Astrocyte (in vitro differentiated cells and primary cell): ENCODE results near the gene CPED1. TPM values are rescaled to one million over a fixed set of nuclear protein-coding genes. Genes with fewer than 3 reads are reported as not detected.

Experiments
- DNase-seq: peaks from one replicate; pipeline ENCODE4 v3.0.0-alpha.2; 2010; ENCODE audit warnings: low read depth
- FAIRE-seq: peaks from 2 replicates; lab custom pipeline; 2011; peaks lifted over from hg19 to GRCh38; lab: Jason Lieb, UNC
- H2AFZ ChIP-seq: 2 replicates; pipeline ENCODE4 v1.6.0; 2012; ENCODE audit warnings: low read depth, low read length, inconsistent platforms
- H3K27ac ChIP-seq: 2 replicates; pipeline ENCODE4 v1.5.1; 2011; ENCODE audit warnings: low read depth, low read length, inconsistent platforms
- H3K27me3 ChIP-seq: 2 replicates; pipeline ENCODE4 v1.6.0; 2011; ENCODE audit warnings: low read length, inconsistent platforms; ENCODE audit not compliant: insufficient read depth
- H3K36me3 ChIP-seq: 2 replicates; pipeline ENCODE4 v1.5.1; 2011; ENCODE audit warnings: low read length, inconsistent platforms; ENCODE audit not compliant: insufficient read depth
- H3K4me1 ChIP-seq: 2 replicates; pipeline ENCODE4 v1.5.1; 2011; ENCODE audit warnings: low read length, inconsistent platforms; ENCODE audit not compliant: insufficient read depth
- H3K4me2 ChIP-seq: 2 replicates; pipeline ENCODE4 v1.6.0; 2012; ENCODE audit warnings: low read length, inconsistent platforms
- H3K4me3 ChIP-seq: 2 replicates; pipeline ENCODE4 v1.5.1; 2011; ENCODE audit warnings: low read depth, mild to moderate bottlenecking, low read length, inconsistent platforms; ENCODE audit not compliant: insufficient read depth
- H3K79me2 ChIP-seq: 2 replicates; pipeline ENCODE4 v1.6.0; 2012; ENCODE audit warnings: mild to moderate bottlenecking, low read length, inconsistent platforms; ENCODE audit not compliant: insufficient read depth
- H3K9ac ChIP-seq: 2 replicates; pipeline ENCODE4 v1.6.0; 2012; ENCODE audit warnings: mild to moderate bottlenecking, low read length, inconsistent platforms
- H3K9me3 ChIP-seq: 2 replicates; pipeline ENCODE4 v1.5.1; 2012; ENCODE audit warnings: low read depth, mild to moderate bottlenecking, low read length, inconsistent platforms; ENCODE audit not compliant: insufficient read depth
- H4K20me1 ChIP-seq: 2 replicates; pipeline ENCODE4 v1.6.0; 2012; ENCODE audit warnings: low read length, inconsistent platforms; ENCODE audit not compliant: insufficient read depth
- H3K27ac Mint-ChIP-seq: one replicate; pipeline ENCODE4 v1.8.0; 2021; ENCODE audit warnings: mild to moderate bottlenecking, mixed read lengths; ENCODE audit not compliant: unreplicated experiment
- H3K27me3 Mint-ChIP-seq: one replicate; pipeline ENCODE4 v1.8.0; 2021; ENCODE audit warnings: low read depth, mixed read lengths; ENCODE audit not compliant: unreplicated experiment
- H3K36me3 Mint-ChIP-seq: one replicate; pipeline ENCODE4 v1.8.0; 2021; ENCODE audit warnings: low read depth, mixed read lengths; ENCODE audit not compliant: unreplicated experiment
- H3K4me1 Mint-ChIP-seq: one replicate; pipeline ENCODE4 v1.8.0; 2021; ENCODE audit warnings: low read depth, mixed read lengths; ENCODE audit not compliant: unreplicated experiment
- H3K4me3 Mint-ChIP-seq: one replicate; pipeline ENCODE4 v1.8.0; 2021; ENCODE audit warnings: mild to moderate bottlenecking, moderate library complexity, mixed read lengths; ENCODE audit not compliant: unreplicated experiment
- H3K9me3 Mint-ChIP-seq: one replicate; pipeline ENCODE4 v1.8.0; 2021; ENCODE audit warnings: mild to moderate bottlenecking, mixed read lengths; ENCODE audit not compliant: unreplicated experiment
- EZH2 ChIP-seq: IDR thresholded peaks from 2 replicates; pipeline ENCODE4 v1.6.1; 2012; ENCODE audit warnings: mild to moderate bottlenecking, low read length, inconsistent platforms; ENCODE audit not compliant: insufficient read depth
- total RNA-seq: library from RNA; stranded (reverse); gene quantifications from 2 replicates; pipeline ENCODE4 v1.2.1, GENCODE V29; 2021
- TF ChIP-seq, protein P1 (sequence below): IDR thresholded peaks from 2 replicates; pipeline ENCODE4 v1.5.1; 2011; ENCODE audit warnings: low read depth, mild to moderate bottlenecking, inconsistent platforms, low read length, moderate library complexity; ENCODE audit not compliant: insufficient read depth

The CPED1 gene
- total RNA-seq, 1 donor from 2014 or later: 6.1 TPM

DNA sequence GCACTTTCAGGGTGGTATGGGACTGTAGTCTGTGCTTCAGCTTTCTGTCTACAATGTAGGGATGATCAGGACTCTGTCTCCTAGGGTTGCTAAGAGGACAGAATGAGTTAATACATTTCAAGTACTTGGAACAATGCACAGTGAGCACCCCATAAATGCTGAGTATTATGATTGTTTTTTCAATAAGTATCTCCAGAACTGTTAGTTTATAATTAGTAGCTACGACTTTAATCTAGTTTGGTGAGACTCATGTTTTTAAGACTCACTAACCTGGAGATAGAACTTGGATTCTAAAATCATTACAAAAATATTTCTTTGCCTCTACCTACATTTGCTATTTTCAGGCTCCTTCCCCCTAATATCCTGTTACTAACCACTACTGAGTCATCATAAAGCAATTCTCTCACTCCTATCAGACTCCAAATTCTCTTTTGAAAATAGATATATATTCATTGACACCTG lies 95.3 kb downstream of the CPED1 start:
- DNase-seq: peak; percentile 49
- Mint-ChIP-seq H3K36me3 (no peaks in the 10 kb centered on the region), H3K27me3 (no peaks in the 10 kb centered on the region), H3K9me3 (no peaks in the 10 kb centered on the region), H3K4me3 (no peak overlapping the region), H3K4me1 (peaks cover 55% of the 10 kb centered on the region), H3K27ac (peak overlapping the region; percentile 97)
- TF ChIP-seq EZH2: no peak
- TF ChIP-seq, protein P1, sequence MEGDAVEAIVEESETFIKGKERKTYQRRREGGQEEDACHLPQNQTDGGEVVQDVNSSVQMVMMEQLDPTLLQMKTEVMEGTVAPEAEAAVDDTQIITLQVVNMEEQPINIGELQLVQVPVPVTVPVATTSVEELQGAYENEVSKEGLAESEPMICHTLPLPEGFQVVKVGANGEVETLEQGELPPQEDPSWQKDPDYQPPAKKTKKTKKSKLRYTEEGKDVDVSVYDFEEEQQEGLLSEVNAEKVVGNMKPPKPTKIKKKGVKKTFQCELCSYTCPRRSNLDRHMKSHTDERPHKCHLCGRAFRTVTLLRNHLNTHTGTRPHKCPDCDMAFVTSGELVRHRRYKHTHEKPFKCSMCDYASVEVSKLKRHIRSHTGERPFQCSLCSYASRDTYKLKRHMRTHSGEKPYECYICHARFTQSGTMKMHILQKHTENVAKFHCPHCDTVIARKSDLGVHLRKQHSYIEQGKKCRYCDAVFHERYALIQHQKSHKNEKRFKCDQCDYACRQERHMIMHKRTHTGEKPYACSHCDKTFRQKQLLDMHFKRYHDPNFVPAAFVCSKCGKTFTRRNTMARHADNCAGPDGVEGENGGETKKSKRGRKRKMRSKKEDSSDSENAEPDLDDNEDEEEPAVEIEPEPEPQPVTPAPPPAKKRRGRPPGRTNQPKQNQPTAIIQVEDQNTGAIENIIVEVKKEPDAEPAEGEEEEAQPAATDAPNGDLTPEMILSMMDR: no peak
- no peaks in the 10 kb centered on the region for H4K20me1 ChIP-seq
- no peaks in the 10 kb centered on the region for H3K9me3 ChIP-seq
- no peaks in the 10 kb centered on the region for H3K79me2 ChIP-seq
- no peak overlapping the region for H2AFZ ChIP-seq
- H3K4me3 ChIP-seq: peak overlapping the region; percentile 30
- H3K4me1 ChIP-seq: peaks cover 36% of the 10 kb centered on the region
- peak; percentile 20 for FAIRE-seq
- peak overlapping the region; percentile 94 for H3K27ac ChIP-seq
- peak overlapping the region; percentile 64 for H3K9ac ChIP-seq
- H3K36me3 ChIP-seq: no peaks in the 10 kb centered on the region
- no peaks in the 10 kb centered on the region for H3K27me3 ChIP-seq
- peak overlapping the region; percentile 78 for H3K4me2 ChIP-seq

DNA sequence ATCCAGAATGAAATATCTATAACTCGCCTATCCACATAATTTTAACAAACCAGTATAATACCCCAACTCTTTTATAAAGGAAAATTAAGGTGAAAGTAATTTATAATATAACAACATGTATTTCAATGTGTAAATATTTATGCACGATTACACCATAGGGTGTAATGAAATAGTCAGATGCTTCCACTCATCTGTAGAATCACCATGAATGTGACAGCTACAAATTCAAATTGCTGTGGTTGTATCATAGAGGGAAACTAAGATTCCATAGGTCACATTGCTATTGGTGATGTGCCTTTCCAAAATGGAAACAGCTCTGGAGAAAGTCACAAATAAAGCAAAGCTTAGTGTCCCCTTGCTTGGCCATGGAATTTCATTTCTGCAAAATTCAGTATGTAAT lies 95.7 kb downstream of the CPED1 start:
- DNase-seq: peak; percentile 22
- no peaks in the 10 kb centered on the region for H3K79me2 ChIP-seq
- H3K27ac ChIP-seq: peak overlapping the region; percentile 94
- no peaks in the 10 kb centered on the region for H3K9me3 ChIP-seq
- H3K9me3 Mint-ChIP-seq: no peaks in the 10 kb centered on the region
- H3K27ac Mint-ChIP-seq: peak overlapping the region; percentile 97
- H3K27me3 ChIP-seq: no peaks in the 10 kb centered on the region
- H3K9ac ChIP-seq: peak overlapping the region; percentile 54
- H3K27me3 Mint-ChIP-seq: no peaks in the 10 kb centered on the region
- H3K4me1 Mint-ChIP-seq: peaks cover 55% of the 10 kb centered on the region
- no peaks in the 10 kb centered on the region for H3K36me3 ChIP-seq
- TF ChIP-seq EZH2: no peak
- TF ChIP-seq, protein P1: no peak
- H4K20me1 ChIP-seq: no peaks in the 10 kb centered on the region
- H3K4me3 Mint-ChIP-seq: no peak overlapping the region
- peaks cover 36% of the 10 kb centered on the region for H3K4me1 ChIP-seq
- H3K4me2 ChIP-seq: peak overlapping the region; percentile 78
- peak overlapping the region; percentile 11 for H3K4me3 ChIP-seq
- H3K36me3 Mint-ChIP-seq: no peaks in the 10 kb centered on the region
- no peak for FAIRE-seq
- no peak overlapping the region for H2AFZ ChIP-seq

DNA sequence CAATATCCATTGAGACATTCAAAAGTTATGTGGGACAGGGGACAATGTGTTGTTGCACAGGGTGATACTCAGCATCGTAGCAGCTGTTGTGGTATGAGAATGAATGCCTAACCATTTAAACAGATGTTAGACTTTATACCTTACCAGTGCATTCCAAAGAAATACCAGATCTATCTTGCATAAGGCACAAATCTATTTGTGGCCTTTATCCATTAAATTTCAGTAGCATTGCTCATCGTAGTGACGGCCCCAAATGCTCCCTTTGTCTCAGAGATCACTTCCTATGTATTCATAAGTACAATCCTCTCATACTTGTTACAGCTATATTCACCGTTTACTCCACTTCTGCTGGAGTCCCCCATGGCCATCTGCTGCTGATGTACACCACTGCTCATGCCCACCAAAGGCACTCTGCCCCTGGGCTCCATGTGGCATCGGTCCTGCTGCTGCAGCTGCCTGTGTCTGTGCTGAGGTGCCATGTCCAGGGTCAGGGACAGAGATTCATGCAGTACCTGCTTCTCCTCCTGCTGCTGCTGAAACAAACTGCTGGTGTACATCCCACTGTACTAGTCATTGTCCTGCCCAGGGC lies 96.3 kb downstream of the CPED1 start:
- Histone ChIP-seq H3K9ac (peak overlapping the region; percentile 71), H3K79me2 (no peaks in the 10 kb centered on the region), H4K20me1 (no peaks in the 10 kb centered on the region), H3K27ac (peak overlapping the region; percentile 94), H2AFZ (peak overlapping the region; percentile 51), H3K36me3 (no peaks in the 10 kb centered on the region), H3K4me3 (peak overlapping the region; percentile 11), H3K9me3 (no peaks in the 10 kb centered on the region), H3K4me2 (peak overlapping the region; percentile 78), H3K27me3 (no peaks in the 10 kb centered on the region), H3K4me1 (peaks cover 36% of the 10 kb centered on the region)
- peak; percentile 100 for FAIRE-seq
- peak; percentile 95 for DNase-seq
- Mint-ChIP-seq H3K4me3 (no peak overlapping the region), H3K36me3 (no peaks in the 10 kb centered on the region), H3K4me1 (peaks cover 53% of the 10 kb centered on the region), H3K27ac (peak overlapping the region; percentile 98), H3K9me3 (no peaks in the 10 kb centered on the region), H3K27me3 (no peaks in the 10 kb centered on the region)
- TF ChIP-seq, protein P1: no peak
- no peak for TF ChIP-seq EZH2
